ENCODE results near the gene HCN4. TPM values are rescaled to one million over a fixed set of nuclear protein-coding genes. Genes with fewer than 3 reads are reported as not detected.

The HCN4 gene
- total and polyA plus RNA-seq, 2 donors (not counting 3 experiments of a cell fraction or from before 2014, with no cell fraction given) = 0.01 TPM; not detected in 1

DNA sequence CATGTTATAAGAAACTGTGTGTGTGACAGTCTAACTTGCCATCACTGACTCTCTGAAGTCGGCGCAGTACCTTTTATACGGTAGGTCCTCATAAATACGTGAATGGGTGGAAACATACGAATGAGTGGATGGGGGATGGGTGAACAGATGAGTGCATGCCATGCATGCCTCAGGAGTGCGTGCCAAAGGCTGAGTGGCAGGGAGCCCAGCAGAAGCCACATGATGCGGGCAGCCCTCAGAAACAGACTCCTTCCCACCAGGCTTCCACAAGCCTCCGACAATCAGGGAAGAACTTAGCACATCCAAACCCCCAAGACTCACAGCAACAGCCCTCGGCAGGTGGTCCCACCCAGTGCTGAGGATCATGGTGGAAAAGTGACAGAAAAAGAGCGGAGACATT, 16.7 kb downstream of the HCN4 start:
- Histone ChIP-seq H3K4me2 (ENCODE audit: insufficient read depth, low read length) (no peak overlapping the region), H3K27me3 (ENCODE audit: control insufficient read depth in 2 of 2, insufficient read depth in 2 of 2, low read length in 2 of 2) (no peaks in the 10 kb centered on the region), H2AFZ (ENCODE audit: low read depth, low read length) (no peak overlapping the region), H4K20me1 (replicated peaks; ENCODE audit: control insufficient read depth, extremely low read depth, insufficient read depth, low read length) (no peaks in the 10 kb centered on the region), H3K4me3 (replicated peaks in 1 of 3; ENCODE audit: insufficient read depth in 1 of 3, low read depth in 1 of 3, low read length in 3 of 3) (no peak overlapping the region), H3K27ac (ENCODE audit: insufficient read depth, low read depth, low read length) (no peak overlapping the region), H3K79me2 (ENCODE audit: control insufficient read depth, insufficient read depth, low read length) (no peaks in the 10 kb centered on the region), H3K9me3 (replicated peaks; ENCODE audit: control insufficient read depth, insufficient read depth, low read length) (no peaks in the 10 kb centered on the region), H3K36me3 (ENCODE audit: control insufficient read depth in 2 of 2, extremely low read depth in 1 of 2, insufficient read depth in 2 of 2, low read length in 2 of 2) (no peaks in the 10 kb centered on the region), H3K9ac (replicated peaks; ENCODE audit: extremely low read depth, insufficient read depth, low read length) (no peak overlapping the region), H3K9me1 (replicated peaks; ENCODE audit: control insufficient read depth, extremely low read depth, insufficient read depth, low read length) (no peaks in the 10 kb centered on the region), H3K4me1 (ENCODE audit: control insufficient read depth, extremely low read depth, insufficient read depth, low read length) (no peaks in the 10 kb centered on the region)
- ChIA-PET CTCF (no interaction called here), POLR2A (no interaction called here)
- TF ChIP-seq, protein P1, sequence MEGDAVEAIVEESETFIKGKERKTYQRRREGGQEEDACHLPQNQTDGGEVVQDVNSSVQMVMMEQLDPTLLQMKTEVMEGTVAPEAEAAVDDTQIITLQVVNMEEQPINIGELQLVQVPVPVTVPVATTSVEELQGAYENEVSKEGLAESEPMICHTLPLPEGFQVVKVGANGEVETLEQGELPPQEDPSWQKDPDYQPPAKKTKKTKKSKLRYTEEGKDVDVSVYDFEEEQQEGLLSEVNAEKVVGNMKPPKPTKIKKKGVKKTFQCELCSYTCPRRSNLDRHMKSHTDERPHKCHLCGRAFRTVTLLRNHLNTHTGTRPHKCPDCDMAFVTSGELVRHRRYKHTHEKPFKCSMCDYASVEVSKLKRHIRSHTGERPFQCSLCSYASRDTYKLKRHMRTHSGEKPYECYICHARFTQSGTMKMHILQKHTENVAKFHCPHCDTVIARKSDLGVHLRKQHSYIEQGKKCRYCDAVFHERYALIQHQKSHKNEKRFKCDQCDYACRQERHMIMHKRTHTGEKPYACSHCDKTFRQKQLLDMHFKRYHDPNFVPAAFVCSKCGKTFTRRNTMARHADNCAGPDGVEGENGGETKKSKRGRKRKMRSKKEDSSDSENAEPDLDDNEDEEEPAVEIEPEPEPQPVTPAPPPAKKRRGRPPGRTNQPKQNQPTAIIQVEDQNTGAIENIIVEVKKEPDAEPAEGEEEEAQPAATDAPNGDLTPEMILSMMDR (IDR thresholded peaks at IDR 0.05; ENCODE audit: extremely low read depth in 1 of 2, insufficient read depth in 1 of 2, low read depth in 1 of 2, low read length in 2 of 2) = no peak
- BruUV-seq (replicated peaks) = no TSS peak
- intact Hi-C loops (cut with micrococcal nuclease) (no loop called here), dilution Hi-C loops (cut with MboI; ENCODE audit: extremely low pct_ligation_motif_present, low sequenced_read_pairs) (no loop called here)
- no peak for FAIRE-seq
- DNase-seq (ENCODE audit: low read depth, low spot score) = no peak

DNA sequence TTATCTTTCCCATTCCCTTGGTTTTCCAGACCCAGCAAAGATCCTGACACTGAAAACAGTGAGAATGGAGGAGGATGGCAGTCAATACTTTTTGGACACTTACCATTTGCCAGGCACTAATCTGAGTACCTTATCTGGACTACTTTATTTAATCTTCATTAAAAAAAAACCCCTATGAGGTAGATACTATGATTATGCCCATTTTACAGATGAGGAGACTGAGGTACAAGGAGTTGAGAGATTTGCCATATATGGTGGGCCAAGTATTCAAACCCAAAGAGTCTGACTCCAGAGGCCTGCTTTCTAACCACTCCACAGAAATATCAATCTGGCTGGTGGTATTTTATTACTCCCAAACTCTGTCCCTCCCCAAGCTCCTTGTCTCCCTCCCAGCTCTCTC, 19.6 kb downstream of the HCN4 start:
- Histone ChIP-seq H3K27me3 (ENCODE audit: control insufficient read depth in 2 of 2, insufficient read depth in 2 of 2, low read length in 2 of 2) (no peaks in the 10 kb centered on the region), H3K9ac (replicated peaks; ENCODE audit: extremely low read depth, insufficient read depth, low read length) (no peak overlapping the region), H3K27ac (ENCODE audit: insufficient read depth, low read depth, low read length) (no peak overlapping the region), H3K79me2 (ENCODE audit: control insufficient read depth, insufficient read depth, low read length) (no peaks in the 10 kb centered on the region), H3K4me1 (ENCODE audit: control insufficient read depth, extremely low read depth, insufficient read depth, low read length) (no peaks in the 10 kb centered on the region), H4K20me1 (replicated peaks; ENCODE audit: control insufficient read depth, extremely low read depth, insufficient read depth, low read length) (no peaks in the 10 kb centered on the region), H3K4me2 (ENCODE audit: insufficient read depth, low read length) (no peak overlapping the region), H3K4me3 (replicated peaks in 1 of 3; ENCODE audit: insufficient read depth in 1 of 3, low read depth in 1 of 3, low read length in 3 of 3) (no peak overlapping the region), H3K9me3 (replicated peaks; ENCODE audit: control insufficient read depth, insufficient read depth, low read length) (no peaks in the 10 kb centered on the region), H3K36me3 (ENCODE audit: control insufficient read depth in 2 of 2, extremely low read depth in 1 of 2, insufficient read depth in 2 of 2, low read length in 2 of 2) (no peaks in the 10 kb centered on the region), H3K9me1 (replicated peaks; ENCODE audit: control insufficient read depth, extremely low read depth, insufficient read depth, low read length) (no peaks in the 10 kb centered on the region), H2AFZ (ENCODE audit: low read depth, low read length) (no peak overlapping the region)
- CTCF ChIA-PET = no interaction called here
- BruUV-seq (replicated peaks) = no TSS peak
- DNase-seq (ENCODE audit: low read depth, low spot score) (no peak), FAIRE-seq (no peak)
- TF ChIP-seq, protein P2, sequence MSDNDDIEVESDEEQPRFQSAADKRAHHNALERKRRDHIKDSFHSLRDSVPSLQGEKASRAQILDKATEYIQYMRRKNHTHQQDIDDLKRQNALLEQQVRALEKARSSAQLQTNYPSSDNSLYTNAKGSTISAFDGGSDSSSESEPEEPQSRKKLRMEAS (IDR thresholded peaks at IDR 0.05; ENCODE audit: insufficient read depth, insufficient read length) = no peak
- TF ChIP-seq EZH2 (IDR thresholded peaks at IDR 0.05; ENCODE audit: borderline replicate concordance, low read depth, low read length, severe bottlenecking) (no peak), GATA2 (IDR thresholded peaks at IDR 0.05; ENCODE audit: insufficient read depth, insufficient read length, low read depth, low read length) (no peak), POLR2AphosphoS5 (IDR thresholded peaks at IDR 0.05; ENCODE audit: insufficient read depth, low read depth, low read length) (no peak), JUN (IDR thresholded peaks at IDR 0.05; ENCODE audit: borderline replicate concordance, insufficient read depth, insufficient read length, low read depth) (no peak), POLR2A (IDR thresholded peaks at IDR 0.05; ENCODE audit: low read depth, low read length) (no peak), MYC (IDR thresholded peaks at IDR 0.05; ENCODE audit: low read depth, low read length) (no peak), FOS (IDR thresholded peaks at IDR 0.05; ENCODE audit: borderline replicate concordance, insufficient read depth, low read length) (no peak)
- TF ChIP-seq, protein P1 (IDR thresholded peaks at IDR 0.05; ENCODE audit: extremely low read depth in 1 of 2, insufficient read depth in 1 of 2, low read depth in 1 of 2, low read length in 2 of 2) = no peak
- intact Hi-C loops (cut with micrococcal nuclease) (no loop called here), dilution Hi-C loops (cut with MboI; ENCODE audit: extremely low pct_ligation_motif_present, low sequenced_read_pairs) (no loop called here)
- POLR2A ChIA-PET = no interaction called here

Measured in endothelial cell of umbilical vein (primary cell).